GM18505 (cell line): Measurements from ENCODE around the gene GLDN.

Source experiments
- ATAC-seq: cut with Tn5 transposase; IDR thresholded peaks from one replicate; pipeline ENCODE4 v1.9.1; 2021; ENCODE audit not compliant: unreplicated experiment
- POLR2A ChIP-seq: IDR thresholded peaks from 4 replicates; pipeline ENCODE4 v1.6.1; 2011; ENCODE audit warnings: borderline replicate concordance; ENCODE audit not compliant: insufficient read depth, insufficient read length; ENCODE audit errors: extremely low read depth

The GLDN gene

GRCh38 chr15:51374131-51374530 is 32.7 kb downstream of the GLDN start:
- no peak for ATAC-seq
- no peak for TF ChIP-seq POLR2A

GRCh38 chr15:51375966-51376640 is 34.6 kb downstream of the GLDN start:
- no peak for TF ChIP-seq POLR2A
- ATAC-seq = no peak

- no peak for ATAC-seq
- no peak for TF ChIP-seq POLR2A
Measured at GRCh38 chr15:51377038-51377786, 35.8 kb downstream of the GLDN start.

- no peak for ATAC-seq
- TF ChIP-seq POLR2A = no peak
Measured at GRCh38 chr15:51378406-51378805, 37.0 kb downstream of the GLDN start.

- TF ChIP-seq POLR2A = no peak
- ATAC-seq = no peak
Measured at GRCh38 chr15:51379390-51379789, 37.9 kb downstream of the GLDN start.

- TF ChIP-seq POLR2A = no peak
- peak; percentile 72 for ATAC-seq
Measured at GRCh38 chr15:51380999-51381806, 39.7 kb downstream of the GLDN start.

- ATAC-seq = no peak
- no peak for TF ChIP-seq POLR2A
Measured at GRCh38 chr15:51382787-51383186, 41.3 kb downstream of the GLDN start.

GRCh38 chr15:51386029-51386428 is 44.6 kb downstream of the GLDN start:
- no peak for TF ChIP-seq POLR2A

GRCh38 chr15:51386486-51386885 is 45.0 kb downstream of the GLDN start:
- ATAC-seq = no peak
- no peak for TF ChIP-seq POLR2A

More at GRCh38 chr15:51386029-51386428, 44.6 kb downstream of the GLDN start:
- ATAC-seq = no peak

GRCh38 chr15:51386960-51387698 is 45.7 kb downstream of the GLDN start:
- TF ChIP-seq POLR2A = no peak
- no peak for ATAC-seq

GRCh38 chr15:51387699-51388041 is 46.2 kb downstream of the GLDN start:
- TF ChIP-seq POLR2A = no peak
- no peak for ATAC-seq

- ATAC-seq = no peak
- no peak for TF ChIP-seq POLR2A
Measured at GRCh38 chr15:51388726-51389125, 47.3 kb downstream of the GLDN start.
